HPDE6-E6E7 (cell line): Measurements from ENCODE around the gene PAIP2.

Experiments
- DNase-seq: peaks from one replicate; pipeline ENCODE4 v3.0.0; 2011; ENCODE audit warnings: missing footprints; ENCODE audit errors: extremely low spot score

The PAIP2 gene

GRCh38 chr5:139410121-139410992 lies 68.7 kb downstream of the PAIP2 start:
- DNase-seq = no peak

GRCh38 chr5:139410993-139411828 lies 69.6 kb downstream of the PAIP2 start:
- no peak for DNase-seq

GRCh38 chr5:139413153-139413552 lies 71.5 kb downstream of the PAIP2 start:
- no peak for DNase-seq

- no peak for DNase-seq
Measured at GRCh38 chr5:139413963-139414362, 72.3 kb downstream of the PAIP2 start.

GRCh38 chr5:139414581-139415130 lies 73.0 kb downstream of the PAIP2 start:
- DNase-seq = no peak

GRCh38 chr5:139415221-139415861 lies 73.7 kb downstream of the PAIP2 start:
- no peak for DNase-seq

GRCh38 chr5:139415869-139416268 lies 74.2 kb downstream of the PAIP2 start:
- DNase-seq = no peak

- DNase-seq = no peak
Measured at GRCh38 chr5:139416651-139417050, 75.0 kb downstream of the PAIP2 start.

GRCh38 chr5:139417214-139417613 lies 75.6 kb downstream of the PAIP2 start:
- no peak for DNase-seq

GRCh38 chr5:139418793-139419192 lies 77.1 kb downstream of the PAIP2 start:
- DNase-seq = no peak
